HG02763 (cell line): ENCODE results near the gene SMARCA1.

Experiments
- ATAC-seq: cut with Tn5 transposase; IDR thresholded peaks from one replicate; pipeline ENCODE4 v1.9.1; 2021; ENCODE audit warnings: mild to moderate bottlenecking, moderate library complexity; ENCODE audit not compliant: unreplicated experiment

Gene SMARCA1

DNA sequence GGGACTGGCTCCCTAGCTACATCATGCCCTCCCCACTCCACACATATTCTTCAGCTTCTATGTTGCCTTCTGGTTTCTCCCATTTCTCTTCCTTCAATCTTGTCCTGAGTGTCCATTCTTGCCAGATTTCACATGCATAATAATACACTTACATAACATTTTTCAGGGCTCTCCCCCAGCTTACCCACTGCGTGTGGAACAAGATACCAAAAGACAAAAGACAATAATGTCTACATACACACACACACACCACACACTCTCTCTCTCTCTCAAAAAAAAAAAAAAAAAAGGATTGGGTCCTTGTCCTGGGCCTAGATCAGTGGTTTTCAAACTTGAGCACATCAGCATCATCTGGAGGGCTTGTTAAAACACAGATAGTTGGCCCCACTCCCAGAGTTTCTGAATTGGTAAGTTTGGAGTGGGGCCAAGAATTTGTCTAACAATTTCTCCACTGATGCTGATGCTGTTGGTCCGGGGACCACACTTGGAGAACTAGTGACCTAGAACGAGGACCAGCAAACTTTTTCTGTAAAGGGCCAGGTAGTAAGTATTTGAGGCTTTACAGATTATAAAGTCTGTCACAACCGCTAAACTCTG is 6.5 kb upstream of the SMARCA1 start:
- ATAC-seq = no peak

DNA sequence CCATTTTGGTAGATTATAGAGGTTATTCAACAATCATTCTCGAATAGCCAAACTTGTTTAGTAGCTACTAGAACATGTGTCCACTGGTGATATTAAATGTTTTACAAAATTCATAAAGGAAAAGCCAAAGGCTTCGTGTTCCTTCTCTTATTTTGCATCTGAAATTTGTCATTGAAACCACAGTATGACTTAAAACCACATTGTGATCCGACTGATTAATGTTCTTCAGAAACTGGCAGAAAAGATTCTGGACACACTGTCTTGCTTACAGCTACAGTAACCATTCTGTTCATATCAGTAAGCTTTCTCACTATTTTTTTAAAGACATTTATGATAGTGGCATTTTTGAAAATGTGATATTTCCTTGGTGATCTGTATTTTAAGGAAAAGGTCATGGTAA is 2.6 kb upstream of the SMARCA1 start:
- no peak for ATAC-seq

GRCh38 chrX:129525162-129525561 is 1.9 kb upstream of the SMARCA1 start:
- ATAC-seq = no peak

- no peak for ATAC-seq
Measured at GRCh38 chrX:129524250-129524850, 1.1 kb upstream of the SMARCA1 start.

DNA sequence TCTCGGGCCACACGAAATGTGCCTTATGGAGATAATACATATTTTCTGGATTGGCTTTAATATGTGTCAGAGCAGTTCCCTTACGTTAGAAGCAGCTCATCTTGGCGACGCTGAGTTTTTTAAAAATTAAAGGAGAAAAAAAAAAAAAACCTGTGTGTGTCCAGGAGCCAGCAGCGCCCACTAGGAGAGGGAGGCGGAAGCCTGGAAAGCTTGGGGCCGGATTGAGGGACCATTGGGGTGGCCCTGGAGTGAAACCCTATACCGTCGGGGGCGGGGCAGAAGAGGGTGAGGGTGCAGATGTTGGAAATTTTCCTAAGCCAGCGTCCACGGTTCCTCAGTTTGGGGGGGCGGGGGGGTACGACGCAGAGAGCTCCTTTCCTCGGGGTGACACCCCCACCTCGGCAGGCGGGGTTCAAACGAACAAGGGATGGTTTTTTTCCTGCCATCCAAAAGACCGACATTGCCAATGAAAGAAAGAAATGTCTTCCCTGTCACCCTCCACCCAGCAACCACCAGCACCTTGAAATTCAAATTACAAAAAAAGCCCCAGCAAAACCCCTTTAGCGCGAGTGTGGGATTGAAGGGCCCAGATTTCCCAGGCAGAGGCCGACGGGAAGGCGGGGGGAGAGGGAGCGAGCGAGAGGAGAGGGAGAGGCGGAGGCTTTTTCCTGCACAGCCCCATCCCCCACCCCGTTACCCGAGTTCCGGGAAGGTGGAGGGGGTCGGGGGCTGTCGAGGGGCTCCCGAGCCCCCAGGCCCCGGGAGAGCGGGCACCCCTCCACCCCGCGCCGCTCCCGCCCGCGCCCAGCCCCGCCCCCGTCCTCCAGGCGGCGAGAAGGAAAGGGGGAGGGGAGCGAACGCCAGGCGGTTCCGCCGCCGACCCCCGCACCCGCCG is 859 bp downstream of the SMARCA1 start:
- ATAC-seq = no peak

DNA sequence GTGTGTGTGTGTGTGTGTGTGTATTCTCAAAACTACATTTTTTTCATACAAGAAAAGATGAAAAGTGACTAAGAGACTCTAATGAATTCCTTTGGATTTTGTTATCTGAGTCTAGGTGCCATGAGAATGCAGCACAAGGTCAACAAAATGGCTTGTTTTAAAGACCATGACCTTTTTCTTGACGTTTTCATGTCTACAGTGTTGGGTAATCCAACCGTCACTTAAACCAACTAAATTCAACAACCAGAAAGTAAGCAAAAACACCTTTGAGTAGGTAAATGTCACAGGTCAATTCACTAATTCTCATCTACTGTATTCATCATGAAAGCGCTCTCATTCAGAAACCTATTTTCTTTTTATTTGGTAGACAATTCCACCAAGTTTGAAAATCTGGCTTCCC is 3.1 kb downstream of the SMARCA1 start:
- ATAC-seq = no peak

- ATAC-seq = no peak
Measured at GRCh38 chrX:129516402-129516801, 6.9 kb downstream of the SMARCA1 start.

- ATAC-seq = no peak
Measured at GRCh38 chrX:129512409-129512808, 10.9 kb downstream of the SMARCA1 start.

DNA sequence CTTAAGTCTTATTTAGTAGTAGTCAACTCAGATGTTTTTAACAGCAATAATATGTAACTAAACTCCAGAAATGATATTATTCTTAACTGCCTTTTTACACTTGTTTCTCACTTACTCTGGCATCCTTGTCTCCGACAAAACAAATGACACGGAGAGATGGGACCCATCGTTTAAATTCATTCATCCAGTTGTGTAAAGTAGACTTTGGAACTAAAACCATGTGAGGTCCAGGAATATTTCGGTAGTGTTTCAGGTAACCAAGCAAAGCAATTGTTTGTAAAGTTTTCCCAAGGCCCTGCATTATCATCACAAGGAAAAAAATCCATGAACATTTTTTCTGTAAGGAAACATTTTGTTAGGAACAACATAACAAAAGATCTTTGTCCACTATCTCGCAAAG is 11.6 kb downstream of the SMARCA1 start:
- no peak for ATAC-seq

GRCh38 chrX:129510331-129510730 is 13.0 kb downstream of the SMARCA1 start:
- no peak for ATAC-seq

- ATAC-seq = no peak
Measured at GRCh38 chrX:129497146-129497843, 26.0 kb downstream of the SMARCA1 start.

DNA sequence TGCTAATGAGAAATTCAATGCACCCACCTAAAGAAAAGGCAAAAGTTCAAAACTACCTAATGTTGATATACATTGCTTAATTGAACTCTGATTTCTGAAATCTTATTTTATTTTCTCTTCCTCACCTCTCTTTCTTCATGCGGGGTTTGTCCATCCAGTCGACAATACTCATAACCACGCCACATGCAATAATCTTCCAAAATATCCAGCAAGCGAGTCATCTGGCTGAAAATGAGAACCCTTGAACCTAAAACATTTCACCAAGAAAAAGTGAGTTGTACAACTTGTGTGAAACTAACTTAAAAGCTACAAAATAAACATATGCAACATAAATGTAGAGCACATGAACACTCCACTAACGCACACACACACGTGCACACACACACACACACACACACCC is 26.7 kb downstream of the SMARCA1 start:
- no peak for ATAC-seq

DNA sequence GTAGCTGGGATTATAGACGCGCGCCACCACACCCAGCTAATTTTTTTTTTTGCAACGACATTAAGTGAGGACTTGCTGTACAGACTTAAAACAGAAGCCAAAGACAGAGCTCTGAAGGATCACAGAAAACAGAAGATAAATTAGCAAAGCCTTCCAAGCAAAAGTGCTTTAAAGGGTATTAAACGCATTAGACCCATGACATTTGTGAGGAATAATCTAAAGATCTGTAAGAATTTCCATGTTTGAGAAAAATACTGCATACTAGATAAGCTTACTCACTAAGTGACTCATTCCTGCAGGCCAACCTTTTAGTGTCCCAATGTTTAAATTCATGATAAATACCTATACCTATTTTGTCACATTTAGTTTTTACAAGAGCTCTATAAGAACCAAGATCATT is 27.4 kb downstream of the SMARCA1 start:
- no peak for ATAC-seq

GRCh38 chrX:129494887-129495286 is 28.4 kb downstream of the SMARCA1 start:
- no peak for ATAC-seq

GRCh38 chrX:129493643-129494042 is 29.6 kb downstream of the SMARCA1 start:
- ATAC-seq = no peak

GRCh38 chrX:129490330-129490729 is 33.0 kb downstream of the SMARCA1 start:
- ATAC-seq = no peak

- ATAC-seq = no peak
Measured at GRCh38 chrX:129488359-129488758, 34.9 kb downstream of the SMARCA1 start.

DNA sequence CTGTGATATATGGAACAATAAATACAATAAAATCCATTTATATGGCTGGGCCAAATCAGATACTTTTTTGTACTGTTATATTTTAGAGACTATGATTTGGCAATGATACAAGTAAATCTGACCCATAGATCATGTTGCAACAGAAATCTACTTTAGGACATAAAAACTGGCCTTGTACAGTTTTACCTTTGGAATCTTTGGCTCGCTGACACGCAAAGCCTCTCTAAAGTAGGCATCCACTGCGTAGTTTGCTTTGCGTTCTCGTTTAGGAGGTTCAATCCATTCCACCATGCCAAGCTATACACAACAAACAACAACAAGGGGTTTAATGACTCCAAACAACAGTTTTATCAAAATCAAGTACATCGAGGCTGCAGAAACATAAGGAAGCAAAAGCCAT is 42.4 kb downstream of the SMARCA1 start:
- no peak for ATAC-seq

DNA sequence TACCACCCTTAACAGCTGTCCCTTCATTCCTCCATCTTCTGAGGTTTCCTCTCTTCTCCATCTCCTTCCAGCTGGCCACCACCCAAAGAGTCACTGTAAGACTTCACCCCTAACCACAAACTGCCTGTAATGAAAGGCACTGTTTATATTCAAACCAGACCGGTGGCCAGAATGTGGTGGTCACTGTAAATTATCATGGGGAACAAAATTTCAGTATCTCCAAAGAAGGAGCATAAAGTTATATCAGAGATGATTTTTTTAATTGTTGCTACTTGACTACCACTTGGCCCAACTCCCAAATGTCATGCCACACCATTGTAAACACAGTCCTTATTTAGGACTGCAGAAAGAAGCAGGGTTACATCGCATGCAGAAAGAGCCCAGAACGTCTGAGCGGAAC is 44.8 kb downstream of the SMARCA1 start:
- no peak for ATAC-seq

DNA sequence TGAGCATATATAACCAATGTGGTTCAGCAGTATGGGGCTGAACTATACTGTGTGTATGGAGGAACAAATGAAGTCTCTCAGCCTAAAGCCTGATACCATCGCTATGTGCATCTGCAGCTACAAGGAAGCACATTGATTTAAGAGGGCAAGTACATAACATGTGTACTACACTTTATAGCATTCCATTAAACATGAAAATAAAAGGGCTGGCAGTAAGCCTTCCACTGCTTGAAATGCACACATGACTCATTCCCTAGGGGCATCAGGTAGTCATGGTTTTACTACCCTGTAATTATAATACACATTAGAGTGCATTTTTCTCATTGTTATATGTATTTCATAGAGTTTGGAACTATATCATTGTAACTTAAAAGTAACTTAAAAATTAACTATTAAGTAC is 51.2 kb downstream of the SMARCA1 start:
- no peak for ATAC-seq

- no peak for ATAC-seq
Measured at GRCh38 chrX:129462707-129463106, 60.6 kb downstream of the SMARCA1 start.
